ENCODE measurements around the gene MYH9.

Gene MYH9

DNA sequence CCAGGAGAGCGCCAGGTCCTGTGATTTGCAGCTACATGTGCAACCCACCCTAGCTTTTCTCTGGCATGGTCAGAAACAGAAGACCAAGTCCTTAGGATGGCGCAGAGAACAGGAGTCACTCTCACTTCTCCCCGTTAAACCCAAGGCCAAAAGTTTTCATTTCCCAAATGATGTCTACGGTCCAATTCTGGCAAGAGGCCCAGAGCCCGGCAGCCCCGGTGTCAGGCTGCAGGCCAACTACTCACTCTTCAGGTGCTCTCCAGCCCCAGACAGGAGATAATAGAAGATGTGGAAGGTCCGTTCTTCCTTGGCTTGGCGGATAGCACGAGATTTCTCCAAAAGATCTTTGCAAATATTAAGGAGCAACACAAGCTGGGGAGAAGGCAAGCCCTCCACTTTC is 67.2 kb downstream of the MYH9 start:
- Histone ChIP-seq H3K9ac (ENCODE audit: low read length) (no peak overlapping the region), H4K20me1 (ENCODE audit: insufficient read depth, low read length) (no peaks in the 10 kb centered on the region), H3K36me3 (replicated peaks; ENCODE audit: insufficient read depth, low read length) (peaks cover 46% of the 10 kb centered on the region), H3F3A (ENCODE audit: insufficient read depth, low read length) (peaks cover 12% of the 10 kb centered on the region; the same call in 1 of the 2 replicates), H3K27me3 (replicated peaks; ENCODE audit: insufficient read depth, low read length) (no peaks in the 10 kb centered on the region), H3K27ac (ENCODE audit: low read length) (no peak overlapping the region), H3K79me2 (ENCODE audit: low read length) (peaks cover 91% of the 10 kb centered on the region), H3K4me3 (ENCODE audit: low read length) (no peak overlapping the region), H2AFZ (ENCODE audit: low read length) (no peak overlapping the region), H3K9me2 (replicated peaks; ENCODE audit: insufficient read depth, low read length) (no peaks in the 10 kb centered on the region), H3K4me1 (ENCODE audit: low read length) (no peaks in the 10 kb centered on the region), H3K4me2 (ENCODE audit: low read depth, low read length) (no peak overlapping the region), H3K9me3 (replicated peaks; ENCODE audit: insufficient read depth, low read length) (no peaks in the 10 kb centered on the region)
- no peak for DNase-seq
- TF ChIP-seq, protein P1, sequence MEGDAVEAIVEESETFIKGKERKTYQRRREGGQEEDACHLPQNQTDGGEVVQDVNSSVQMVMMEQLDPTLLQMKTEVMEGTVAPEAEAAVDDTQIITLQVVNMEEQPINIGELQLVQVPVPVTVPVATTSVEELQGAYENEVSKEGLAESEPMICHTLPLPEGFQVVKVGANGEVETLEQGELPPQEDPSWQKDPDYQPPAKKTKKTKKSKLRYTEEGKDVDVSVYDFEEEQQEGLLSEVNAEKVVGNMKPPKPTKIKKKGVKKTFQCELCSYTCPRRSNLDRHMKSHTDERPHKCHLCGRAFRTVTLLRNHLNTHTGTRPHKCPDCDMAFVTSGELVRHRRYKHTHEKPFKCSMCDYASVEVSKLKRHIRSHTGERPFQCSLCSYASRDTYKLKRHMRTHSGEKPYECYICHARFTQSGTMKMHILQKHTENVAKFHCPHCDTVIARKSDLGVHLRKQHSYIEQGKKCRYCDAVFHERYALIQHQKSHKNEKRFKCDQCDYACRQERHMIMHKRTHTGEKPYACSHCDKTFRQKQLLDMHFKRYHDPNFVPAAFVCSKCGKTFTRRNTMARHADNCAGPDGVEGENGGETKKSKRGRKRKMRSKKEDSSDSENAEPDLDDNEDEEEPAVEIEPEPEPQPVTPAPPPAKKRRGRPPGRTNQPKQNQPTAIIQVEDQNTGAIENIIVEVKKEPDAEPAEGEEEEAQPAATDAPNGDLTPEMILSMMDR (IDR thresholded peaks at IDR 0.05; ENCODE audit: low read length): no peak
- TF ChIP-seq EZH2 (optimal IDR thresholded peaks at IDR 0.05; ENCODE audit: low read depth, low read length): no peak
- no peak for TF ChIP-seq EZH2phosphoT487 (IDR thresholded peaks at IDR 0.05; ENCODE audit: low read length)

DNA sequence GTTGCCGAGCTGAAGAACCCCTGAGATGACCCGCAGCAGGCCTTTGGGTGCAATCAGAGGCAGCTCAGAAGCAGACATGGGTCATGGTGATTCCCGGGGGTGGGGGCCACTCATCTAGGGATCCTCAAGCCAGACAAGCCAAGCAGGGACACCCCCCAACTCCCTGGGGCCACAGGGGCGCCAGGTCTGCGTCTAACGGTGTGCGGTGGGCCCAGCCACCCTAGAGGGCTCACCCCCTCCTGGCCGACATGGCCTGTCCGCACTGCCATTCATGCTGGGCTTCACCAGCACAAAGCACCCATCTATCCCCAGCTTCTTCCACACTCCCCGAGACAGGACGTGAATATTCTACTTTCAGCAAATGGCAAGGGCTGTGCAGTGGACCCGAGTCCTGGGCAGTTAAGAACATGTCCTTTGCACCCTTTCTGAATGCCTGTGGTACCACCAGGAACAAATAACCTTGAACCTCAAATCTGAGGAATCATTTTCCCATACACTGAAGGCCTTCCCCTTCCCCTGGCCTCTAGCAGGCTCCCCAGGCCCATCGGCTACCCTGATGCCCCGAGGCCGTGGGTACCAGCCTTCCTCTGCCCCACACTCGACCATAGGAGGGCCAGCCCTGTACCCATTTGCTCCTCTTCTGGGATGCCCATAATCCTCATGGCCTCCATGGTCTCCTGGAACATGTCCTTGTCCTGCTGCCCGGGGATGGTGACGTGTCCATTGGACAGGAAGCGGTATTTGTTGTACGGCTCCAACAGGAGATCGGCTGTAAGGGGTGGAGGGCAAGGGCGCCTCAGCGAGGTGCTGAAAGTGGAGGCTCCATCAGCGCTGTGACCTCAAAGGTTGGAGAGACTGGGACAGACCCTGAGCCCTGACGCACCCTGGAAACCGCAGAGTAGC is 67.9 kb downstream of the MYH9 start:
- no peak overlapping the region for H3K9ac ChIP-seq (ENCODE audit: low read length)
- H2AFZ ChIP-seq (ENCODE audit: low read length): no peak overlapping the region
- H3K27ac ChIP-seq (ENCODE audit: low read length): no peak overlapping the region
- H3K4me3 ChIP-seq (ENCODE audit: low read length): no peak overlapping the region
- H4K20me1 ChIP-seq (ENCODE audit: insufficient read depth, low read length): no peaks in the 10 kb centered on the region
- H3K9me2 ChIP-seq (replicated peaks; ENCODE audit: insufficient read depth, low read length): no peaks in the 10 kb centered on the region
- no peaks in the 10 kb centered on the region for H3K9me3 ChIP-seq (replicated peaks; ENCODE audit: insufficient read depth, low read length)
- H3K36me3 ChIP-seq (replicated peaks; ENCODE audit: insufficient read depth, low read length): peaks cover 46% of the 10 kb centered on the region
- no peak overlapping the region for H3K4me2 ChIP-seq (ENCODE audit: low read depth, low read length)
- H3K79me2 ChIP-seq (ENCODE audit: low read length): peaks cover 91% of the 10 kb centered on the region
- TF ChIP-seq EZH2 (optimal IDR thresholded peaks at IDR 0.05; ENCODE audit: low read depth, low read length): no peak
- TF ChIP-seq, protein P1 (IDR thresholded peaks at IDR 0.05; ENCODE audit: low read length): no peak
- no peak for TF ChIP-seq EZH2phosphoT487 (IDR thresholded peaks at IDR 0.05; ENCODE audit: low read length)
- H3K4me1 ChIP-seq (ENCODE audit: low read length): no peaks in the 10 kb centered on the region
- no peak for DNase-seq
- no peaks in the 10 kb centered on the region for H3K27me3 ChIP-seq (replicated peaks; ENCODE audit: insufficient read depth, low read length)
- peaks cover 12% of the 10 kb centered on the region; the same call in 1 of the 2 replicates for H3F3A ChIP-seq (ENCODE audit: insufficient read depth, low read length)

DNA sequence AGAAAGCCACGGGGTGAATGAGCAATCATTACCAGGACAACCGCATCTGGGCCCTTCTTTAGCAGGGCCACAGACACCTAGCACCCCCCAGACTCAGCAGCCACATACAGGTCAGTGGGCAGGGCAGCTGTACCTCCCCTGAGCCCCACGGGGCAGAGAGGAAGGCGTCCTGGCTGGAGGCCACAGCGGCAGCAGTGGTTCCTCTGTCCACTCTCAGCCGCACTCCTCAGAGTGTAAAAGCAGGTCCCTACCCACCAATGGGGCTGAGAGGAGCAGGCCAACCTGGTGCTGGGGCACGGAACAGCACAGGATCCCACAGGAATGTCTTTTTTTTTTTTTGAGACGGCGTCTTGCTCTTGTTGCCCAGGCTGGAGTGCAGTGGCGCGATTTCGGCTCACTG is 69.3 kb downstream of the MYH9 start:
- H3K4me2 ChIP-seq (ENCODE audit: low read depth, low read length): no peak overlapping the region
- peaks cover 12% of the 10 kb centered on the region; the same call in 1 of the 2 replicates for H3F3A ChIP-seq (ENCODE audit: insufficient read depth, low read length)
- no peak overlapping the region for H2AFZ ChIP-seq (ENCODE audit: low read length)
- H4K20me1 ChIP-seq (ENCODE audit: insufficient read depth, low read length): no peaks in the 10 kb centered on the region
- DNase-seq: no peak
- peaks cover 91% of the 10 kb centered on the region for H3K79me2 ChIP-seq (ENCODE audit: low read length)
- TF ChIP-seq, protein P1 (IDR thresholded peaks at IDR 0.05; ENCODE audit: low read length): no peak
- TF ChIP-seq EZH2 (optimal IDR thresholded peaks at IDR 0.05; ENCODE audit: low read depth, low read length) (no peak), EZH2phosphoT487 (IDR thresholded peaks at IDR 0.05; ENCODE audit: low read length) (no peak)
- H3K9me3 ChIP-seq (replicated peaks; ENCODE audit: insufficient read depth, low read length): no peaks in the 10 kb centered on the region
- H3K36me3 ChIP-seq (replicated peaks; ENCODE audit: insufficient read depth, low read length): peaks cover 54% of the 10 kb centered on the region
- no peaks in the 10 kb centered on the region for H3K9me2 ChIP-seq (replicated peaks; ENCODE audit: insufficient read depth, low read length)
- H3K27ac ChIP-seq (ENCODE audit: low read length): no peak overlapping the region
- H3K4me1 ChIP-seq (ENCODE audit: low read length): no peaks in the 10 kb centered on the region
- H3K27me3 ChIP-seq (replicated peaks; ENCODE audit: insufficient read depth, low read length): no peaks in the 10 kb centered on the region
- no peak overlapping the region for H3K4me3 ChIP-seq (ENCODE audit: low read length)
- H3K9ac ChIP-seq (ENCODE audit: low read length): no peak overlapping the region
